Measurements from ENCODE around the gene GTPBP4.

DNA sequence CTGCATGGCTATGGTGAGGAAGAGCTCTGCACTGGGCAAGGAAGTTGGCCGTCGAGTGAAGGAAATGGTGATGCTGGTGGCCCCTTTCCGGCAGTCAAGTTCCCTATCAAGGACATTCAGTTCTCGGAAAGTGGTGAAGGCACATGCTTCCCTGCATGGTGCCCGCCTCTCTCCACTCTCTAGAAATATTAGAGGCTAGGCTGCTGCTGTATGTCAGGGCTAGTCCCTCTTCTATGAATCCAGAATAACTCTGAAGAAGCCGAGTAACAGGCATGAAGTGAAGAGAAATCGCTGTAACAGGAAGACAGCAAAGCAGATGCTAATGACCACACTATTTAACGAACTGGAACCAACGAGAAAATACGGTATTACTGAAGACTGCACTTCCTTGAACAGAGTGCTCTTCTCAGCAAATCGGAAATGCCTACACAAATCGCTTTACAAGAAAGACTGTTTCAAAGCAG lies 55.3 kb downstream of the GTPBP4 start:
- no peak for TF ChIP-seq POLR2AphosphoS5 (IDR thresholded peaks at IDR 0.05; ENCODE audit: low read depth, low read length)
- peak; percentile 62 for TF ChIP-seq POLR2A (IDR thresholded peaks at IDR 0.05; ENCODE audit: low read depth, low read length)
- TF ChIP-seq SPI1 (IDR thresholded peaks at IDR 0.05; ENCODE audit: low read depth, low read length): peak; percentile 65
- no peak for TF ChIP-seq TAF1 (IDR thresholded peaks at IDR 0.05; ENCODE audit: low read depth, low read length)
- no peak for TF ChIP-seq POU2F2 (IDR thresholded peaks at IDR 0.05; ENCODE audit: low read depth, low read length)
